GM23248 (cell line): ENCODE data around the gene PDP2.

Source experiments
- EZH2 ChIP-seq: fragments of 200-600 bp; sonication (generic); IDR thresholded peaks from 2 replicates; pipeline ENCODE4 v1.6.1; 2018; ENCODE audit warnings: antibody characterized with exemption, mild to moderate bottlenecking; ENCODE audit not compliant: insufficient read depth, poor library complexity, severe bottlenecking
- EZH2phosphoT487 ChIP-seq: fragments of 200-600 bp; sonication (generic); IDR thresholded peaks from 2 replicates; pipeline ENCODE4 v1.6.1; 2018; ENCODE audit warnings: antibody characterized with exemption, moderate library complexity, mild to moderate bottlenecking, low read depth; ENCODE audit not compliant: insufficient read depth

DNA sequence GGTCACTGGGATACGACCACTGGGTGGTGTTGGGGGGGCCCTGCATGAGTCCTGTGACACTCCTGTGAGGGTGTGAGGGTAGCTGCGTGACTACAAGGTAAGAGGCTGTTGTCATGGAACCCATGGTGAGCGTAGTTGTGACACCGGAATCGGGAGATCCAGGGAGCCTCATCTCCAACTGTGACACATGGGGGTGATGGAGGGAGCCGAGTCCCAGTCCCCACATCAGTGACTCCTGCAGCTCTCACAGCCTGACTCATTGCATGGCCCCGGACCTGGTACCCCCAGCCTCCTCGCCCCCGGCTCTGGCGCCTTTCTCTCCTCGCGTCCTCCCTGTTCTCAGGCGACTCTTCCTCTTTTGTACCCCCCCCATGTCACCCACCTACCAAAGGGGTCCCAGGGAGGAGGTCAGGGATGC is 24.1 kb downstream of the PDP2 start:
- TF ChIP-seq EZH2: no peak
- TF ChIP-seq EZH2phosphoT487: no peak
